Mesenchymal stem cell (in vitro differentiated cells and primary cell): ENCODE data around the gene SLC30A2.
A peak's percentile ranks its signal among the peaks of the same experiment; 100 is the strongest.

Experiments
- DNase-seq: peaks from one replicate; pipeline ENCODE4 v3.0.0-alpha.2; 2013
- H2AFZ ChIP-seq: one replicate; pipeline ENCODE4 v1.6.1; 2013; ENCODE audit warnings: low read depth, mild to moderate bottlenecking, control low read depth, inconsistent platforms, low read length, moderate library complexity
- H2AK5ac ChIP-seq: 2 replicates; pipeline ENCODE4 v1.6.1; 2013; ENCODE audit warnings: low read length, moderate library complexity, mild to moderate bottlenecking, inconsistent platforms; ENCODE audit not compliant: severe bottlenecking
- H2BK120ac ChIP-seq: one replicate; pipeline ENCODE4 v1.6.1; 2013; ENCODE audit warnings: low read depth, mild to moderate bottlenecking, inconsistent platforms, low read length, moderate library complexity
- H2BK12ac ChIP-seq, 2 experiments: one replicate each; pipeline ENCODE4 v1.6.1; 2013; ENCODE audit warnings: inconsistent platforms in 2 of 2, low read length in 2 of 2, mild to moderate bottlenecking in 2 of 2, moderate library complexity in 2 of 2, control low read depth in 1 of 2
- H2BK15ac ChIP-seq: one replicate; pipeline ENCODE4 v1.6.1; 2013; ENCODE audit warnings: mild to moderate bottlenecking, low read depth, inconsistent platforms; ENCODE audit not compliant: poor library complexity, severe bottlenecking
- H2BK5ac ChIP-seq: 2 replicates; pipeline ENCODE4 v1.6.1; 2013; ENCODE audit warnings: low read depth, mild to moderate bottlenecking, low read length, control low read depth, inconsistent platforms; ENCODE audit not compliant: poor library complexity, severe bottlenecking
- H3K14ac ChIP-seq, 2 experiments: one replicate each; pipeline ENCODE4 v1.6.1; 2013; ENCODE audit warnings: inconsistent platforms in 2 of 2, low read length in 2 of 2, control low read depth in 1 of 2, mild to moderate bottlenecking in 1 of 2, moderate library complexity in 1 of 2
- H3K18ac ChIP-seq, 2 experiments: one replicate each; pipeline ENCODE4 v1.6.1; 2013; ENCODE audit warnings: inconsistent platforms in 2 of 2, low read length in 2 of 2, control low read depth in 1 of 2, low read depth in 1 of 2, mild to moderate bottlenecking in 1 of 2
- H3K23ac ChIP-seq, 2 experiments: one replicate each; pipeline ENCODE4 v1.6.1; 2013; ENCODE audit warnings: inconsistent platforms in 2 of 2, low read length in 2 of 2, mild to moderate bottlenecking in 2 of 2, moderate library complexity in 2 of 2, control low read depth in 1 of 2
- H3K27ac ChIP-seq: 2 replicates; pipeline ENCODE4 v1.5.1; 2013; ENCODE audit warnings: mild to moderate bottlenecking, moderate library complexity, low read length, control low read depth, inconsistent platforms; ENCODE audit not compliant: poor library complexity, severe bottlenecking
- H3K27me3 ChIP-seq, 2 experiments: 2 replicates each; pipeline versions ENCODE4 v1.6.1 to v1.7.0; 2013; ENCODE audit warnings: low read length in 2 of 2, mild to moderate bottlenecking in 2 of 2, moderate library complexity in 2 of 2, control low read depth in 1 of 2, inconsistent platforms in 1 of 2; ENCODE audit not compliant: control insufficient read depth in 1 of 2, insufficient read depth in 1 of 2
- H3K36me3 ChIP-seq, 2 experiments: 2 replicates each; pipeline versions ENCODE4 v1.6.1 to v1.7.0; 2013; ENCODE audit warnings: low read length in 2 of 2, control low read depth in 1 of 2, inconsistent platforms in 1 of 2, low read depth in 1 of 2, mild to moderate bottlenecking in 1 of 2; ENCODE audit not compliant: insufficient read depth in 2 of 2, control insufficient read depth in 1 of 2
- H3K4ac ChIP-seq, 2 experiments: one replicate each; pipeline ENCODE4 v1.6.1; 2013; ENCODE audit warnings: inconsistent platforms in 2 of 2, low read length in 2 of 2, mild to moderate bottlenecking in 2 of 2, moderate library complexity in 2 of 2, control low read depth in 1 of 2, low read depth in 1 of 2
- H3K4me1 ChIP-seq: 2 replicates; pipeline ENCODE4 v1.6.1; 2013; ENCODE audit warnings: low read depth, low read length, control low read depth; ENCODE audit not compliant: control insufficient read depth, insufficient read depth
- H3K4me2 ChIP-seq: 2 replicates; pipeline ENCODE4 v1.6.1; 2013; ENCODE audit warnings: low read length, mild to moderate bottlenecking, inconsistent platforms; ENCODE audit not compliant: poor library complexity, severe bottlenecking
- H3K4me3 ChIP-seq, 2 experiments: 2 replicates each; pipeline versions ENCODE4 v1.5.1 to v1.7.0; 2013; ENCODE audit warnings: low read length in 2 of 2, mild to moderate bottlenecking in 2 of 2, control low read depth in 1 of 2, low read depth in 1 of 2; ENCODE audit not compliant: insufficient read depth in 1 of 2
- H3K79me1 ChIP-seq: replicated peaks from 2 replicates; pipeline ENCODE4 v1.6.1; 2013; ENCODE audit warnings: mild to moderate bottlenecking, control low read depth, low read length, inconsistent platforms; ENCODE audit not compliant: poor library complexity, severe bottlenecking
- H3K9ac ChIP-seq: 2 replicates; pipeline ENCODE4 v1.7.0; 2013; ENCODE audit warnings: mild to moderate bottlenecking, low read length, moderate library complexity
- H3K9me3 ChIP-seq: 2 replicates; pipeline ENCODE4 v1.7.0; 2013; ENCODE audit warnings: mild to moderate bottlenecking, low read length; ENCODE audit not compliant: control insufficient read depth
- H4K8ac ChIP-seq: one replicate; pipeline ENCODE4 v1.6.1; 2013; ENCODE audit warnings: inconsistent platforms, mild to moderate bottlenecking, low read length, moderate library complexity
- H4K91ac ChIP-seq: one replicate; pipeline ENCODE4 v1.6.1; 2013; ENCODE audit warnings: mild to moderate bottlenecking, low read length, inconsistent platforms
- WGBS: methylation state at CpG from one replicate; pipeline ENCODE4 v1.1.7; 2013; ENCODE audit warnings: mixed read lengths; 5-methylcytosine and 5-hydroxymethylcytosine counted together

Gene SLC30A2

DNA sequence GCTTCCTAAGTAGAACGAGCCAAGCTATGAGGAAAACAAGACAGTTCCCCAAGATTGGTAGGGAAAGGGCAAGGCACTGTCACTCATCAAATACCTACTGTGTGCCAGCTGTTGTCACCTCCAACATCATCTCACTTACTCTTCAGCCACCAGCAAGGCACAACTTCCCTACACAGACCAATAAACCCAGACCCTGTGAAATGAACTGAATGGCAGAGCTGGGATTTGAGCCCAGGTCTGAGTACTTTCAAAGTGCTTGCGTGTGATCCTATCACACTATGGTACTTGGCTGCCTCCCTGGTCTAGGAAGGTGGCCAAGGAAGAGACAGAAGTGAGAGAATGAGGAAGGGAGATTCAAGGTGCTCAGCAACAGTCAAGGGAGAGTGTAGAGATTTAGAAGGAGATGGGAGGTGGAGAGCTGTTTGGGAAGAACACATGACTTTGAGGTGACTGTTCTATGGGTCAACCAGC lies 38.2 kb upstream of the SLC30A2 start:
- peak overlapping the region in 1 of 2 experiments; percentile 28 for H3K14ac ChIP-seq

DNA sequence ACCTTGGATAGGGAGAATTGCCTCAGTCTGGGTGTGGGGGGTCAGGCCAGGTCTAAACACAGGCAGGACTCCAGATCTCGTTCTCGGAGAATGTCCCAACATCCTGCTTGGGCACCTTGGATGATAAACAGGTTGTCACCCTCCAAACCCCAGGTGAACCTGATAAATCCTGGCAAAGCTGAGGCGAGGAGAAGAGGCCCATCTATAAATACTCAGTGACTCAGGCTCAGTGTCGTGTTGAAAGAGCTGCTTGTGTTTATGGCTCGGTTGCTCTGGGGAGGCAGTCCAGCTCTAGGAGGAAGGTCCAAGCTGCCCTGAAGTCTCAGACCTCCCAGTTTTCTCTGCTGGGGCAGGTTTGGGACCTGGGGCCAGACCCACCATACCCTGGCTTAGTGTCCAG lies 37.3 kb upstream of the SLC30A2 start:
- no peak overlapping the region for H3K4me2 ChIP-seq
- H2AFZ ChIP-seq = no peak overlapping the region
- no peak overlapping the region for H3K4ac ChIP-seq
- no peak overlapping the region for H3K23ac ChIP-seq
- H2AK5ac ChIP-seq = no peak overlapping the region
- DNase-seq = peak; percentile 76
- no peak overlapping the region for H4K91ac ChIP-seq
- WGBS = 47% methylated on average over 5 of the region's 5 CpGs
- peak overlapping the region in 1 of 2 experiments; percentile 31 for H2BK12ac ChIP-seq
- peak overlapping the region; percentile 65 for H2BK15ac ChIP-seq
- H3K27me3 ChIP-seq = peaks cover 24 to 26% of the 10 kb centered on the region in 2 experiments
- no peaks in the 10 kb centered on the region for H3K9me3 ChIP-seq
- no peak overlapping the region for H2BK5ac ChIP-seq
- no peak overlapping the region for H4K8ac ChIP-seq
- H2BK120ac ChIP-seq = no peak overlapping the region
- peaks cover 10% of the 10 kb centered on the region for H3K4me1 ChIP-seq
- H3K14ac ChIP-seq = no peak overlapping the region
- H3K27ac ChIP-seq = no peak overlapping the region
- no peak overlapping the region for H3K18ac ChIP-seq
- H3K79me1 ChIP-seq = no peaks in the 10 kb centered on the region
- H3K4me3 ChIP-seq = no peak overlapping the region
- peak overlapping the region; percentile 5 for H3K9ac ChIP-seq
- no peaks in the 10 kb centered on the region for H3K36me3 ChIP-seq

More for the DNA sequence above, 38.2 kb upstream of the SLC30A2 start:
- H3K9ac ChIP-seq = peak overlapping the region; percentile 5
- H3K79me1 ChIP-seq = no peaks in the 10 kb centered on the region
- H3K4me1 ChIP-seq = peaks cover 10% of the 10 kb centered on the region
- H3K23ac ChIP-seq = no peak overlapping the region
- peak overlapping the region in 1 of 2 experiments; percentile 23 for H3K4me3 ChIP-seq
- no peak overlapping the region for H2BK120ac ChIP-seq
- no peak overlapping the region for H2AFZ ChIP-seq
- no peak overlapping the region for H4K8ac ChIP-seq
- DNase-seq = no peak
- H4K91ac ChIP-seq = no peak overlapping the region
- H3K36me3 ChIP-seq = no peaks in the 10 kb centered on the region
- peaks cover 16 to 24% of the 10 kb centered on the region in 2 experiments for H3K27me3 ChIP-seq
- H3K27ac ChIP-seq = no peak overlapping the region
- no peak overlapping the region for H2BK5ac ChIP-seq
- H2BK12ac ChIP-seq = peak overlapping the region in 1 of 2 experiments; percentile 78
- WGBS = 94% methylated on average over 2 of the region's 2 CpGs
- H3K18ac ChIP-seq = peak overlapping the region in 1 of 2 experiments; percentile 61
- H3K9me3 ChIP-seq = no peaks in the 10 kb centered on the region
- no peak overlapping the region for H2AK5ac ChIP-seq
- peak overlapping the region in 1 of 2 experiments; percentile 15 for H3K4ac ChIP-seq
- H2BK15ac ChIP-seq = no peak overlapping the region
- H3K4me2 ChIP-seq = no peak overlapping the region

DNA sequence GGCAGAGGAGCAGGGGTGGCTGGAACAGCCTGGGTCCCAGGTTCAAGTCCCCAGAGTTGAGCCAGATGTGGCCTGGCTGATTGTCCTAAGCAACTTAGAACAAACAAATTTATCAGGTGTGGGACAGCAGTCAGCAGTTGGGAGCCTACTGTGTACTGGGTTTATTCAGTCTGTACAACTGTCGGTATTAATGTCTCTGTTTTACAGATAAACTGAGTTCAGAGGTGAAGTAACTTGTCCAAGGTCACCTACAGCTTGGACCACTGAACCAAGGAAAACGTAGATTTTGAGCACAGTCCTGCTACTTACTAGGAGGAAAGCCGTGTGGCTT lies 36.1 kb upstream of the SLC30A2 start:
- no peak overlapping the region for H3K4me3 ChIP-seq
- H2AFZ ChIP-seq = no peak overlapping the region
- H2AK5ac ChIP-seq = no peak overlapping the region
- H2BK5ac ChIP-seq = no peak overlapping the region
- H3K14ac ChIP-seq = no peak overlapping the region
- no peak overlapping the region for H3K23ac ChIP-seq
- no peaks in the 10 kb centered on the region for H3K36me3 ChIP-seq
- H2BK12ac ChIP-seq = no peak overlapping the region
- H3K4me1 ChIP-seq = peaks cover 10% of the 10 kb centered on the region
- H3K4me2 ChIP-seq = no peak overlapping the region
- H4K91ac ChIP-seq = no peak overlapping the region
- no peak overlapping the region for H2BK15ac ChIP-seq
- H3K27ac ChIP-seq = no peak overlapping the region
- peak overlapping the region in 1 of 2 experiments; percentile 6 for H3K18ac ChIP-seq
- H2BK120ac ChIP-seq = no peak overlapping the region
- H4K8ac ChIP-seq = no peak overlapping the region
- no peak overlapping the region for H3K4ac ChIP-seq
- H3K27me3 ChIP-seq = peaks cover 29 to 30% of the 10 kb centered on the region in 2 experiments
- no peaks in the 10 kb centered on the region for H3K79me1 ChIP-seq
- no peaks in the 10 kb centered on the region for H3K9me3 ChIP-seq
- H3K9ac ChIP-seq = no peak overlapping the region
- no peak for DNase-seq
- WGBS = 82% methylated on average over 2 of the region's 3 CpGs

DNA sequence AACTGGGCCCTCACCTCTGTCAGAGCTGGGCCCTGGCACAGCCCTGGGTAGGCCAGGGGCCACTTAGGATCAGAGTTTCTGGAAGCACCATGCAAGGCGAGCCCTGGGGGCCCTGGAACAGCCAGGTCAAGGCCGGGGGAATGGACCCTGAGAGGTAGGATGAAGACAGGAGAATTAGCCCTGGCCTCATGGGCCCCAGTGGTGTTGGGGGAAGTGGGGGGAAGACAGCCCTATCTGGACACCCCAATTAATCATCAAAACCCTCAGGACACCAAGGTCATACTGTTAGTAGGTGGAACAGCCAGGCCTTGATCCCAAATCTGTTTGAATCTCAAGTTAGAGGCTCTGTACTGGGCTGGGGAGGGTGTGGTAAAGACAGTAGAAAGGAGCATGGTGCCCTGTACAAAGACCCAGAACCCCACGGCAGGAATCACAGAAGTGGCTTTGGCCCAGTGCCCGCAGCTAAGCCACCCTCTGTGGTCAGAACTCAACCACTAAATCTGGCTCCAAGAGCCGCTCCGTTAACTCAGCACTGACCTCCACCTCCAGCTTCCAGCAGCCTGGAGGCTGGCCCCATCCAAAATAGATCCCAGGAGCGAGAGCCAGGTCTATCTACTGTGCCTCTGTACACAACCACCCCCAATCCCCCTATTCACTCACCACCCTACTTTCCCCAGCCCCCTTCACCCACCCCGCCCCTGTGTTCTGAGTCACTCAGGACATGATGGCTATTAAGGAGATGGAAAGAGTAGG lies 35.5 kb upstream of the SLC30A2 start:
- Histone ChIP-seq H3K23ac (no peak overlapping the region), H3K79me1 (no peaks in the 10 kb centered on the region), H2AK5ac (no peak overlapping the region), H2BK5ac (no peak overlapping the region), H4K8ac (peak overlapping the region; percentile 48), H2BK120ac (no peak overlapping the region), H2AFZ (no peak overlapping the region), H3K36me3 (no peaks in the 10 kb centered on the region), H2BK15ac (no peak overlapping the region), H2BK12ac (peak overlapping the region in 1 of 2 experiments; percentile 56), H3K4ac (peak overlapping the region in 1 of 2 experiments; percentile 20), H3K9me3 (no peaks in the 10 kb centered on the region), H3K27me3 (peaks cover 28 to 30% of the 10 kb centered on the region in 2 experiments), H3K9ac (no peak overlapping the region), H3K18ac (peak overlapping the region; percentile 38 to 56), H4K91ac (peak overlapping the region; percentile 45), H3K27ac (no peak overlapping the region), H3K4me1 (peaks cover 10% of the 10 kb centered on the region), H3K4me2 (no peak overlapping the region), H3K14ac (no peak overlapping the region), H3K4me3 (no peak overlapping the region)
- no peak for DNase-seq
- WGBS = 85% methylated on average over 8 of the region's 8 CpGs
